IPS-18c (cell line): Measurements from ENCODE around the gene RRAGD.
"Not testable (repeated sequence)": the region's sequence is repeated elsewhere in the genome, so short reads cannot be mapped to it uniquely, and the experiment has no call there.

Experiments
- H3K4me3 ChIP-seq: 2 replicates; pipeline ENCODE4 v1.7.0; 2013; ENCODE audit warnings: low read depth, mild to moderate bottlenecking, low read length, moderate library complexity; ENCODE audit not compliant: insufficient read depth
- H3K9me3 ChIP-seq: one replicate; pipeline ENCODE4 v1.6.1; 2013; ENCODE audit warnings: mild to moderate bottlenecking, low read length, moderate library complexity; ENCODE audit not compliant: control insufficient read depth, insufficient read depth

The RRAGD gene

DNA sequence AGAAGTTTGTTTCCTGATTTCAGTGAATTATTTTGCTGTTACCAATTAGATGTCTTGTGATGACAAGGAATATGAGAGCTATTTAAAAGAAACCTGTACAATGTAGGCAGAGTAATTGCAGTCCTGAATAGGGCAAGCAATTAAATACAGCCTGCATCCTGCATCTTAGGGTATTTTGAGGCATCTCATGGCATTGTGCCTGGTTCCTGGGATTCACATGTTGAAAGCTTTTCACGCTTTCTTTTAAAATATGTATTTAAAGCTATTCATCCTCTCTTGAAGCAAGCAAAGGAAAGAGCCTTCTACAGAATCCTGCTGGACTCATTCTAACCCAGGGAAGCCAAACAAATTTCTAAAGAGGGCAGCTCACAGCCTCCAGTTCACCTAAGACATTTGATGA lies 4.7 kb upstream of the RRAGD start:
- Histone ChIP-seq H3K9me3 (no peaks in the 10 kb centered on the region), H3K4me3 (no peak overlapping the region)

DNA sequence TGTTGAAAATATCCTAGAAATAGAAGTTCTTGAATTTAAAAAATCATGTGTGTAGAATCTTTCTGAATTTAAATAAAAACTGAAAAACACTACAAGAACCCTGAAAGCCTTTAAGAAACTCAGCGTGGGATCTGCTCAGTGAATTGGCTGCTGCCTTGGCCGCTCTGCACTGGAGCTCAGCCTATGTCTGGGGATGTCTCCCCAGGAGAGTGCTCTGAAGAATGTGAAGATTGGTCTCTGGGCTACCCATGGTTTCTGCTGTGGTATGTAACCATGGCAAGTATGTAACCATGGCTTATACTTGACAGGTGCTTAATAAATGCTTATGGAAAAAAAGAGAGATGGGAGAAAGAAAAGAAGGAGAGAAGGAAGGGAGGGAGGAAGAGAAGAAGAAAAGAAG lies 3.1 kb upstream of the RRAGD start:
- H3K4me3 ChIP-seq = no peak overlapping the region
- H3K9me3 ChIP-seq = no peaks in the 10 kb centered on the region

DNA sequence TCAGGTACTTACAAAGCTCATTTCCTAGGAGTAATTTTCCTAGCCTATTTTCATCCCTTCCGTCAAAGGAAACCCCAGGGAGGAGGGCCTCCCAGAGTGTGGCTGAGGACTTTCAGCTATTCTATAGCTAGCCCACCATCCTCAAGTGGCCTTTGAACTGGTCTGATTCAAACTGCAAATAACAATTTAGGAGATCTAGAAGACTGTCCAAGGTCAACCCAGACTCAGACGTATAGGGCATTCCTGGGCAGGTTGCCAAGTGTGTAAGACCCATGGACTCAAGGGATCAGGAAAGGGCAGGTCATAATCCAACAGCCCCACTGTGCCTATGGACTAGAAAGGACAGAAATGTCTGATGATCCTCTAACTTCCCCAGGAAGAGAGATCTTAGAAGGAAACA lies 2.1 kb upstream of the RRAGD start:
- H3K9me3 ChIP-seq = no peaks in the 10 kb centered on the region
- no peak overlapping the region for H3K4me3 ChIP-seq

DNA sequence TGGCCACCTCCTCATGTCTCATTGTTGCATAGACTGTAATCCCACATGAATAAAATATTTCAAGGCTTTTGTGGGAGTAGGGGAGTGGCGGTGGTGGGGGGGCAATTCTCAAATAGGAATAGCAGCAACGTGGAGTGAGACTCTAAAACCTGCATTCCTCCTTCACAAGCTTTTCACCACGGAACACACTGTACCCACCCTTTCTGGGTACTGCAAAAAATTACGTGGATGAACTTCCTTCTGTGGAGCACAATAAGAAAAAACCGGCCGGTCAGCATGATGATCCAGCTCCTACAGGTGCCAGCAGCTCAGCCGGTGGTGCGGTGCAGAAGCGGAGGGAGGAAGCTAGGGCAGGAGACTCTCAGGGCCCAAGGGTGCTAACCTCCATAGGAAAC lies 930 bp upstream of the RRAGD start:
- Histone ChIP-seq H3K4me3 (peak overlapping the region; percentile 84; the same call in 1 of the 2 replicates), H3K9me3 (no peaks in the 10 kb centered on the region)

DNA sequence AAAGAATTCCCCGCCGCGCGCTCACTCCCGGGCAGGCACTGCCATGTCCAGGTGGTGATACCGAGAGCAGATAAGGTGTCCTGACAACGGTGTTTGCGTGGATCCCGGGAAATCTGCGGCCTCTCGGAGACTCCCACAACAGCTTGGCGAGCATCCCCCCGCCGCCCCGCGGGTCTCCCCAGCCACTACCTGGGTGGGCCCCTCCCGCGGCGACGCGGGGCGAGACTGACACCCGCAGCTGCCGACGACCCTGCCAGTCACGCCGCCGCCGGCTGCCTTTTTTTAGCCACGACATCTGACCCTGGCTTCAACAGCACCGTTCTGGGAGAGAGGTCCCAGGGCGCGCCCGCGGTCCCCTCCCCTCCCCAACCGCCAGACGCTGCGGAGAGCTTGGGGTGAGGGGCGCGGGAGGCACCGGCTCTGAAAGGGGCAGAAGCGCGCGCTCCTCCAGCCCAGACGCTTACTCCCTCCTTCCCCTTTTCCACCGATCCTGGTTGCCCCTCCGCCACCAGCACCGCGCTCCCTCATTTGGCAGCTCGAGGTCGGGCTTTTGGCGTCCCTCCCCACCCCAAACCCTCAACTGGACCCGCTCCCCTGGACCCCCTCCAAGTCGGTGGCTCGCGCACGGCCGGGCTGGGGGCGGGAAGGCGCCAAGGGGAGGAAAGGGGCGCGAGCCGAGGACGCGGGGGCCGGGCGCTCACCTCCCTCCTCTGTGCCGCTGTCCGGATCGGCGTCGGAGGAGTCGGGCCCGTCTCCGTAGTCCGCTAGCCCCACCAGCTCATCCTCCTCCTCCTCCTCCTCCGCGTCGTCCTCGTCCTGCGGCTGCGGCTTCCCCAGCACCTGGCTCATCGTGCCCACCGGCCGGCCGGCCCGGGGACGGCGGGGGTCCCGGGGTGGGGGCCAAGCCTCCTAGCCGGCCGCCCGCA lies 665 bp downstream of the RRAGD start:
- H3K9me3 ChIP-seq = no peaks in the 10 kb centered on the region
- peak overlapping the region; percentile 84 for H3K4me3 ChIP-seq

DNA sequence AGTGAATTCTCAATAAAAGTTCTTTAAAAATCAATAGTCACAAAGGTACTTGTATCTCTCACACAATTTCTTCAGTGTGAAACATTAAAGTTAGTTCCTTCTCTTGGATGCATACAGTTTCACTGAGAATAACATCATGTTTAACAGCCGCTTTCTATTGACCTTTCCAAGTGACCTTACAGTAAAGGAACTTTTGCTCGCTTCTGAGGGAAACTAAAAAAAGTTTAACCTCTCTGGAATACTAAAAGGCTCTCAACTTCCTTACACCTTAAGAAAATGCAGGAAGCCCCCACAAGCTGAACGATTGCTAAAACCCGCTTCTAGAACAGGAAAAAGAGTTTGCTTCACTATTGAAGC lies 1.3 kb downstream of the RRAGD start:
- peak overlapping the region; percentile 84 for H3K4me3 ChIP-seq
- no peaks in the 10 kb centered on the region for H3K9me3 ChIP-seq

DNA sequence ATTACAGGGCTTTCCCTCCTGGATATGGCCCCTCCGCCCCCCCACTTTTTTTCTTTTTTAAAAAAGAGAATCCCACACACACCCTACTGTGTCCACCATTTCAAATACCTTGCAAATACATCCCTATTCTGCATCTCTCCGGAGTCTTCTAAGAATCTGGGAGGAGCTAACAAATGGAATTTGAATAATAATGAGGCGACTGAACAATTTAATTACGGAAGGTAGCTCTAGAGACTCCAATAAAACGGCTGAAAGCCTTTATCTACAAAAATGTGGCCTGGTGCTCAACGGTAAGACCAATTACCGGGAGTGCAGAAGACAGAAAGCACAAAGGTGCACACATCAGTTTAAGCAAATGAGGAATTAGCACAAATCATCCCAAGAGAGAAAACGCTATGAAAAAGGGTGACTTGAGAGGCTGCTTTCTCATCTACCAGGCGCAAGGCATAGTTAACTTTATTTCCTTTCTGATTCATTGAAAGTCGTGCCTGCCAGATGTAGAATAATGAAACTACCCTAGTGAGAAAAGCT lies 1.8 kb downstream of the RRAGD start:
- Histone ChIP-seq H3K9me3 (no peaks in the 10 kb centered on the region), H3K4me3 (peak overlapping the region; percentile 84)

DNA sequence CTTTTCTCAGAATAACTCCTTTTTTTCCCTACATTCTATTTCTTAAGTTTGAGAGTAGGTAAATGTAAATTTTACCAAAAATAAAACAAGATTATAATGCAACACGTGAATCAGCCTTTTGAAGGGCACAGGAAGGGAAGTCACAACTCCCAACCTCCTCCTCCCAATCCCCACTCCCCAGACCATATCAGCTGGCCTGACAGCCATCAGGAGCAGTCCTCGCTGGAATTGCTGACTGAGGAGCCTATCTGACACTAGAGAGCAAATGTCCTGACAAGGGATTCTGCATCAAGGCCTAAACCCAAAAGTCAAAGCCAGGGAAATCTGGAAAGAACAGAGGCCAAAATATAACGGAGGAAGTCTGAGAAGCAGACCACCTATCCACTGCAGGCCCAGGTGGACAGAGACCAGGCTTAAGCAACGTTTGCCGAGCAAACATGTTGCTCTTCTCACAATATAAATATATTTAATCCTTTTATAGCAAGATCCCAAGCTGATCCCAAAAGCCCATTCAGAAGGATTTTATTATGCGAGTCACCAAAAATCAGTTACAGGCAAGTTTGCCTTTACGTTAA lies 2.5 kb downstream of the RRAGD start:
- peak overlapping the region; percentile 84 for H3K4me3 ChIP-seq
- no peaks in the 10 kb centered on the region for H3K9me3 ChIP-seq

DNA sequence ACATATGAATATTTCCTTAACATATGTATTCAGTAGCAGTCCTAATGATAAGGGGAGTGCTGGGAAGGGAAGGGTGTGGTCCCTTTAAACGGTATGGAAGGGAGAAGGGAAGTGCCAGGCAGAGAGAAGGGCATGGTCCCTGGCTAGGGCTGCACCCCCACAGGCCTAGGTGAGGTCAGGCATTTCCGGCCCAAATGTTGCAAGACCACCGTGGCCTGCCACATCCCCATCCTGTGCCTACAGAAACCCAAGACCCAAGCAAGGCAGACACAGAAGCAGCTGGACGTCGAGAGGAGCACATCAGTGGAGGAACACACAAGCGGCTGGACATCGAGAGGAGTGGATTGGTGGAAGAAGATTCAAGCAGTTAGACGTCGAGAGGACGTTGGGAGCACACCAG lies 5.9 kb downstream of the RRAGD start:
- no peak overlapping the region for H3K4me3 ChIP-seq
- no peaks in the 10 kb centered on the region for H3K9me3 ChIP-seq

DNA sequence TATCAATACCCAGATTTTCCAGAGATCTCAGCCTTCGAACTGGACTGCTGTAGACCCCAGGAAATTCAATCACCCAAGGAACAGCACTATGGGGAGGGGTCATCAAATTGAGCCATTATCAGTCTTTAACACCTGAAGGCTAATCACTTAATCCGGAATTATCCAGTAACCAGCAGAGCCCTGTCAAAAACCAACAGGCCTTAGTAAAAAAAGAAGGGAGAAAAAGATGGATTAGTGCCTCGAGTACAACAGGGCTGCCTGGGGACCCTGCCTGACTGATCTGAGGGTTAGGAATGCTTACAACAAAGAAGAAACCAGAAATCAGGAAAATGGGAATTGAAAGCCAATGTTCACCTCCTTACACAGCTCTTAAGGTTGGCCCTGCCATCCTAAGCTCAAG lies 7.6 kb downstream of the RRAGD start:
- H3K9me3 ChIP-seq = no peaks in the 10 kb centered on the region
- H3K4me3 ChIP-seq = no peak overlapping the region

DNA sequence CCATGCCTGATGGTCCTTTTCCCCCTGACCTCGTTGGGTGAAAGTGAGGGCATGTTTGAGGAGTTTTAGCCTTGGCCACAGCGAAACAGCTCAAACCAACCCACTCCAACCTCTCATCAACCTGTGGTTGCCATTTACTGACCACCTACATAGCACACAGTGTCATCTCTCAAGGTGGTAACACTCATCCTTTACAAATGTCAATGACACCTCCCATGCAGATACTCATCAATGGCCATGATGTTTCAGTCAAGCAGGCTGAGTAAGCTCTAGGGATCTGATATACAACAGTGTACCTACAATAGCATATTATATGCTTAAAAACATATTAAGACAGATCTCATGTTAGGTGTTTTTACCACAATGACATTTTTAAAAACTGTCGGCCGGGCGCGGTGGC lies 9.3 kb downstream of the RRAGD start:
- H3K4me3 ChIP-seq = no peak overlapping the region
- no peaks in the 10 kb centered on the region for H3K9me3 ChIP-seq

DNA sequence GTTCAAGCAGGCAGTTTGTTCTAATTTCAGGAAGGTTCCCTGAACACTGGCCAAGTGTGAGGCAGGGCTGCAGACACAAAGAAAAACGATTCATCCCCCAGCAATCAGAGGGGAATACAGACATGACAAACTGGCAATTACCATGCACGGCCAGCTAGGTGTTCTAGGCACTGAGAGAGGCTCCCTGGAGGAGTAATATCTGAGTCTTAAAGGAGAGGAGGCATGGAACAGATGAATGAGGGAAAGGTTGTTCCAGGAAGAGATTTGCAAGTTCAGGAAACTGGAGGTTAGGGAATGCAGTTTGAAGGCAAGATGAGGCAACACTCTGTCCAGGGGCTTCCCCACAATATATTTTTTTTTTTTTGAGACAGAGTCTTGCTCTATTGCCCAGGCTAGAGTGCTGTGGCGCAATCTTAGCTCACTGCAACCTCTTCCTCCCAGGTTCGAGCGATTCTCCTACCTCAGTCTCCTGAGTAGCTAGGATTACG lies 11.1 kb downstream of the RRAGD start:
- no peak overlapping the region for H3K4me3 ChIP-seq

DNA sequence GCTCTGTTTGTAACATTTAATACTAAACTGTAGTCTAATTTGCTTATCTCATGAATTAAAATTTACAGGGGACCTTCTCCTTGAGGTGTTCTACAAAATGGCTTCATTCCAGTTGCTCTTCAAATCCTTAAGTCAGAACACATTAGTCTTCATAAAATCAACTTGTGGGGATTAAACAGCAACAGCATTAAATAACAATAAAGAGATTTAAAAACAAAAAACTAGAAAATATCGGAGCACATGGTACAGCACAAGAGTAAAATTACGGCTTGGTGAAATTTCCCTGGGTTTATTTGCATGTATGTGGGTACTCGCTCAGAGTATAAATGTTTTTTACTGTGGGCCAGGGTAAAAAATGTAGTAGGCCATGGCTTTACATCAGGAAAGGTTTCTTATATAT lies 12.0 kb downstream of the RRAGD start:
- Histone ChIP-seq H3K4me3 (no peak overlapping the region), H3K9me3 (no peaks in the 10 kb centered on the region)

More for the DNA sequence above, 11.1 kb downstream of the RRAGD start:
- no peaks in the 10 kb centered on the region for H3K9me3 ChIP-seq

DNA sequence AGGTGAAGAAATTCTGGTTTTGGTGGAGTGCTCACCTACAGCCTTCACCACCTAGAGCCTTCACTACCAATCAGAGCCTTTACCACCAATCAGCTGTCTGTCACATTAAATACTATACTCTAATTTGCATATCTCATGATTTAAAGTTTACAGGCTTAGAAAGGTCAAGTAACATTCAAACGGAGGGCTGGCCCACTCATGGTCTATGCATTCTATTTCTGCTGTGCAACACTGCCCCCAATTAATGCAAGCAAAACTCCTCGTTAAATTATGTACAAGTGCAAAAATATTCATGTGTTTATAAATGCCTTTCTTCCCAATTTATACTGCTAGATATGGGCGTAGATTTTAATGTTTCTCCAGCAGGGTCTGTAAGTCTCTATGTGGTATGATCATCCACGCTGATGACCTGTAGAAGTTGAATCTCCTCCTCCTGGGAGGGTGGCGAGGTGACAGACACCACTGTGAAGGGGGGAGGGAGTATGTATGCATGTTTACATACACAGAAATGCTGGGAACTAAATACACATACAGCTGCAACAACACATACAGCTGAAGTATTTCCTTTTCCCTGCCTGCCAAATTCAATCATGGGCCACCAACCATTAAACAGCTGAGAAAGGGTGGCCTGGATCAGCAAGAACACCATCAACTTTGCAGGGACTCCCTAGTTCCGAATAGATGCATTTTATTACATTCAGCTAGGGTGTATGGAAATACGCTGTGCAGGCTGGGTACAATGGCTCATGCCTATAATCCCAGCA lies 13.1 kb downstream of the RRAGD start:
- Histone ChIP-seq H3K9me3 (no peaks in the 10 kb centered on the region), H3K4me3 (no peak overlapping the region)

DNA sequence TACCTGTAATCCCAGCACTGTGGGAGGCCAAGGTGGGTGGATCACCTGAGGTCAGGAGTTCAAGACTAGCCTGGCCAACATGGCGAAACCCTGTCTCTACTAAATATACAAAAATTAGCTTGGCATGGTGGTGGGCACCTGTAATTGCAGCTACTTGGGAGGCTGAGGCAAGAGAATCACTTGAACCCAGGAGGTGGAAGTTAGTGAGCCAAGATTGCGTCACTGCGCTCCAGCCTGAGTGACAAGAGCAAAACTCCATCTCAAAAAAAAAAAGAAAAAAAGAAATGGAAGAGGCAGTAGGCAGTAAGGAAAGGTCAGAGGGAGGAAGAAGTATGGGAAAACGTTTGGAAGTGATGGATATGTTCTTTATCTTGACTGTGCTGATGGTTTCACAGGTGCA lies 14.2 kb downstream of the RRAGD start:
- not testable (repeated sequence) for H3K9me3 ChIP-seq, H3K4me3 ChIP-seq

DNA sequence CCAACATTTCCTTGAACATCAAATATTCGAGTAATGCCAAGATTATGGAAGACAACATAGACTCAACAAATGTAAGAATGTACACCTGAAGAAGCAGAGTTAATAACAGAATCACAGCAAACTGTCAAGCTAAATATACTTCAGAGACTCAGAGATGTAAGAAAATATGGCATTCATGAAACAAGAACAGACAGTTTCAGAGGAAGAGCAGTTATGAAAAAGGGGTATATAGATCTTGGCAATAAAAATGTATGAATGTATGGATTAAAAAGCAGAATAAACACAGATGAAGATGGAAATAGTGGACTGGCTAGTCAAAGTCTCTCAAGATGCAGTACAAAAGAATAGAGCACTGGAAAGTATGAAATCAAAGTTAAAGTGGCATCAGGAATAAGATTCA lies 18.4 kb downstream of the RRAGD start:
- Histone ChIP-seq H3K4me3 (no peak overlapping the region), H3K9me3 (no peaks in the 10 kb centered on the region)

DNA sequence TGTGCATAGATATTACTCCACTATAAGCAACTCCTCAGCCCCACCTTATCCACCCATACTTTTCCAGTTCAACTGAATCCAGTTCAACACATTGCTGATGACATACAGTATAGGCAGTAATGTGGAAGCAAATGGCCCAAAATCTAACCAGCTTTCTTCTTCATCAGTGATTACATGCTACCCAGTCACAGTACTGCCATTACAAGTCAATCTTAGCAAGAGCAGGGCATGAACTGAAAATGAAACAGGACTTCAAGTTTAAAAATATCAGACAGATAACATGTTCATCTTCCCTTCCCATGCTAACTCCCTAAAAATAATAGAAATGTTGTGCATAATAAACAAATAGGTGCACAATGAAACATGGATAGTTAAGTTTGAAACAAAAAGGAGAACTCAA lies 19.2 kb downstream of the RRAGD start:
- no peaks in the 10 kb centered on the region for H3K9me3 ChIP-seq
- no peak overlapping the region for H3K4me3 ChIP-seq

DNA sequence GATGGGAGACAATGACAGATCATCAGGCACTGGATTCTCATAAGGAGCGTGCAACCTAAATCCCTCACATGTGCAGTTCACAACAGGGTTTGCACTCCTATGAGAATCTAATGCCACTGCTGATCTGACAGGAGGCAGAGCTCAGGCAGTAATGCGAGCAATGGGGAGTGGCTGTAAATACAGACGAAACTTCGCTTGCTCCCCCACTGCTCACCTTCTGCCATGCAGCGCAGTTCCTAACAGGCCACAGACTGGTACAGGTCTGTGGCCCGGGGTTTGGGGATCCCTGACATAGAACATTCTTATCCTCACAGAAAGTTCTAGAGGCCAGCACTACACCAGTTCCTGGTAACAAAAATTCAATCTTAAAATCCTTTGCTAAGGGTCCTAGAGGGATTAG lies 23.2 kb downstream of the RRAGD start:
- no peaks in the 10 kb centered on the region for H3K9me3 ChIP-seq
- H3K4me3 ChIP-seq = no peak overlapping the region
